PC-3 (cell line): Measurements from ENCODE around the gene DCDC1. TPM values are rescaled to one million over a fixed set of nuclear protein-coding genes. Genes with fewer than 3 reads are reported as not detected.

ENCODE experiments used
- ATAC-seq: fragments of 200-7000 bp; cut with Tn5 transposase; 2 replicates; pipeline ENCODE4 v1.9.1; 2020; ENCODE audit warnings: mild to moderate bottlenecking, moderate library complexity
- BruUV-seq: library from RNA; stranded (reverse); fragments of 400-500 nt; replicated peaks from 2 replicates; lab custom pipeline; 2021; lab: Mats Ljungman, UMichigan
- CTCF ChIA-PET: fragments of 300-600 bp; sonication (Branson Sonifier 250); formaldehyde crosslinking; loops from one replicate; lab custom pipeline; 2022; ENCODE audit warnings: antibody characterized with exemption; lab: Charles Lee
- POLR2A ChIA-PET: fragments of 300-600 bp; sonication (Branson Sonifier 250); formaldehyde crosslinking; loops from one replicate; lab custom pipeline; 2022; ENCODE audit warnings: antibody characterized with exemption; ENCODE audit not compliant: unreplicated experiment; lab: Charles Lee
- DNase-seq: peaks from one replicate; pipeline ENCODE4 v3.0.0-alpha.2; 2015
- H2AFZ ChIP-seq: fragments of 300-600 bp; sonication (generic); 2 replicates; pipeline ENCODE4 v1.6.0; 2016; ENCODE audit warnings: antibody characterized with exemption, low read length
- H3F3A ChIP-seq: fragments of 300-600 bp; sonication (generic); one replicate; pipeline ENCODE4 v1.6.0; 2017; ENCODE audit warnings: antibody characterized with exemption, low read length, control low read depth, mild to moderate bottlenecking; ENCODE audit not compliant: unreplicated experiment
- H3K27ac ChIP-seq: fragments of 300-600 bp; sonication (generic); 2 replicates; pipeline ENCODE4 v1.5.1; 2016; ENCODE audit warnings: mild to moderate bottlenecking, low read length
- H3K27me3 ChIP-seq: fragments of 300-600 bp; sonication (generic); 2 replicates; pipeline ENCODE4 v1.6.1; 2016; ENCODE audit warnings: low read length, mixed read lengths
- H3K36me3 ChIP-seq: fragments of 300-600 bp; sonication (generic); 2 replicates; pipeline ENCODE4 v1.6.1; 2016; ENCODE audit warnings: low read depth, mixed run types, low read length, mixed read lengths
- H3K4me1 ChIP-seq: fragments of 300-600 bp; sonication (generic); 2 replicates; pipeline ENCODE4 v1.5.1; 2016; ENCODE audit warnings: low read length; ENCODE audit not compliant: insufficient read depth
- H3K4me2 ChIP-seq: fragments of 300-600 bp; sonication (generic); 2 replicates; pipeline ENCODE4 v1.6.0; 2016; ENCODE audit warnings: low read length
- H3K4me3 ChIP-seq: fragments of 300-600 bp; sonication (generic); 2 replicates; pipeline ENCODE4 v1.5.1; 2016; ENCODE audit warnings: mild to moderate bottlenecking, low read length, mixed read lengths
- H3K79me2 ChIP-seq: fragments of 300-600 bp; sonication (generic); 2 replicates; pipeline ENCODE4 v1.6.1; 2017; ENCODE audit warnings: low read length, mixed read lengths
- H3K9ac ChIP-seq: fragments of 300-600 bp; sonication (generic); 2 replicates; pipeline ENCODE4 v1.6.0; 2016; ENCODE audit warnings: mild to moderate bottlenecking, low read length
- H3K9me2 ChIP-seq: fragments of 300-600 bp; sonication (generic); replicated peaks from 2 replicates; pipeline ENCODE4 v1.6.1; 2016; ENCODE audit warnings: mixed run types, low read length, mixed read lengths
- H3K9me3 ChIP-seq: fragments of 300-600 bp; sonication (generic); 2 replicates; pipeline ENCODE4 v1.6.1; 2016; ENCODE audit warnings: low read length, mixed read lengths
- H4K20me1 ChIP-seq: fragments of 300-600 bp; sonication (generic); 2 replicates; pipeline ENCODE4 v1.6.1; 2016; ENCODE audit warnings: low read length, mixed read lengths
- EZH2 ChIP-seq: fragments of 300-600 bp; sonication (generic); IDR thresholded peaks from one replicate; pipeline ENCODE4 v1.6.1; 2017; ENCODE audit warnings: antibody characterized with exemption, mild to moderate bottlenecking, low read length; ENCODE audit not compliant: unreplicated experiment
- intact Hi-C: fragments of 100-400 bp; cut with micrococcal nuclease; formaldehyde crosslinking; loops from 2 replicates; pipeline ENCODE4 v1.9.0; 2023
- total RNA-seq: library from RNA; depleted of rRNA; stranded (reverse); fragments of >200 nt; gene quantifications from 2 replicates; pipeline ENCODE4 v1.2.3, GENCODE V29; 2014
- TF ChIP-seq, protein P1 (sequence below): fragments of 300-600 bp; sonication (generic); conservative IDR thresholded peaks from 2 replicates; pipeline ENCODE4 v1.5.1; 2017; ENCODE audit warnings: antibody characterized with exemption, low read depth, mild to moderate bottlenecking, low read length

Gene DCDC1
- total RNA-seq, 1 experiment from 2014 or later, result not detected

DNA sequence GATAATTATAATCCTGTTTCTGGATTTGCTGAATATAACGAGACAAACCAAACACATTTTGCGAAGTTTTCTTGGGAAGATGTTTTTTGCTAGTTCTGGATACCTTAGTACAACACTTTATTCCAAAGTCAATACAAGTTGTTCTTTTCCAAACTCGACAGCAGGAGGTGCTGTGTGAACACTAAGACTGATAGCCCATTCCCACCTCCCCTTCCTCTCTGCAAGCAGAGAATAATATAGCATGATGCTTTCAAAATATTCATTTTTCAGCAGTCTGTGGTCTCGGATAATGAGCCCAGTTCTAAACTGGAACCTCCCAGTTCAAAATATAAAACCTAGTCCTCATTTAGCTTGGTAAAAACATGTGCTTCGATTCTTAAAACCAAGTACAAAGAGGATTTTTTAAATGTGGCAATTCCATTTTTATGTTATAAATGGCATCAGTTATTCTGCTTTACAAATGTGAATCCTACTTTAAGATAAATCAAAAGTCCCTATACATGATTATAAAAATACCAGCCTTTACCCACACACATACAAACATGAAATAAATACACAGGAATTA is 129.1 kb downstream of the DCDC1 start:
- intact Hi-C loops, result loop anchor here (1.0 to 10.0 kb wide), 4 partner anchors 127 to 936 kb away; partner anchors contain the start of genes DCDC1 and DNAJC24
- Histone ChIP-seq H3K4me1 (no peaks in the 10 kb centered on the region), H3K9me3 (no peaks in the 10 kb centered on the region), H3K4me3 (no peak overlapping the region), H3K36me3 (no peaks in the 10 kb centered on the region), H3K27ac (no peak overlapping the region), H2AFZ (no peak overlapping the region), H3K9ac (no peak overlapping the region), H4K20me1 (no peaks in the 10 kb centered on the region), H3K4me2 (no peak overlapping the region), H3K27me3 (peaks cover 13% of the 10 kb centered on the region), H3K79me2 (no peaks in the 10 kb centered on the region), H3F3A (no peaks in the 10 kb centered on the region), H3K9me2 (no peaks in the 10 kb centered on the region)
- ATAC-seq (peak; percentile 71), DNase-seq (peak; percentile 63)
- ChIA-PET POLR2A (interaction anchor here (0.7 kb wide), 1 partner anchor 374 kb away, joined by 5 read pairs; no protein-coding TSS in a partner anchor), CTCF (interaction anchor here (0.9 kb wide), 1 partner anchor 936 kb away, joined by 3 read pairs; no protein-coding TSS in a partner anchor)
- TF ChIP-seq, protein P1, sequence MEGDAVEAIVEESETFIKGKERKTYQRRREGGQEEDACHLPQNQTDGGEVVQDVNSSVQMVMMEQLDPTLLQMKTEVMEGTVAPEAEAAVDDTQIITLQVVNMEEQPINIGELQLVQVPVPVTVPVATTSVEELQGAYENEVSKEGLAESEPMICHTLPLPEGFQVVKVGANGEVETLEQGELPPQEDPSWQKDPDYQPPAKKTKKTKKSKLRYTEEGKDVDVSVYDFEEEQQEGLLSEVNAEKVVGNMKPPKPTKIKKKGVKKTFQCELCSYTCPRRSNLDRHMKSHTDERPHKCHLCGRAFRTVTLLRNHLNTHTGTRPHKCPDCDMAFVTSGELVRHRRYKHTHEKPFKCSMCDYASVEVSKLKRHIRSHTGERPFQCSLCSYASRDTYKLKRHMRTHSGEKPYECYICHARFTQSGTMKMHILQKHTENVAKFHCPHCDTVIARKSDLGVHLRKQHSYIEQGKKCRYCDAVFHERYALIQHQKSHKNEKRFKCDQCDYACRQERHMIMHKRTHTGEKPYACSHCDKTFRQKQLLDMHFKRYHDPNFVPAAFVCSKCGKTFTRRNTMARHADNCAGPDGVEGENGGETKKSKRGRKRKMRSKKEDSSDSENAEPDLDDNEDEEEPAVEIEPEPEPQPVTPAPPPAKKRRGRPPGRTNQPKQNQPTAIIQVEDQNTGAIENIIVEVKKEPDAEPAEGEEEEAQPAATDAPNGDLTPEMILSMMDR, result peak; percentile 75
- TF ChIP-seq EZH2, result no peak
- no TSS peak for BruUV-seq

DNA sequence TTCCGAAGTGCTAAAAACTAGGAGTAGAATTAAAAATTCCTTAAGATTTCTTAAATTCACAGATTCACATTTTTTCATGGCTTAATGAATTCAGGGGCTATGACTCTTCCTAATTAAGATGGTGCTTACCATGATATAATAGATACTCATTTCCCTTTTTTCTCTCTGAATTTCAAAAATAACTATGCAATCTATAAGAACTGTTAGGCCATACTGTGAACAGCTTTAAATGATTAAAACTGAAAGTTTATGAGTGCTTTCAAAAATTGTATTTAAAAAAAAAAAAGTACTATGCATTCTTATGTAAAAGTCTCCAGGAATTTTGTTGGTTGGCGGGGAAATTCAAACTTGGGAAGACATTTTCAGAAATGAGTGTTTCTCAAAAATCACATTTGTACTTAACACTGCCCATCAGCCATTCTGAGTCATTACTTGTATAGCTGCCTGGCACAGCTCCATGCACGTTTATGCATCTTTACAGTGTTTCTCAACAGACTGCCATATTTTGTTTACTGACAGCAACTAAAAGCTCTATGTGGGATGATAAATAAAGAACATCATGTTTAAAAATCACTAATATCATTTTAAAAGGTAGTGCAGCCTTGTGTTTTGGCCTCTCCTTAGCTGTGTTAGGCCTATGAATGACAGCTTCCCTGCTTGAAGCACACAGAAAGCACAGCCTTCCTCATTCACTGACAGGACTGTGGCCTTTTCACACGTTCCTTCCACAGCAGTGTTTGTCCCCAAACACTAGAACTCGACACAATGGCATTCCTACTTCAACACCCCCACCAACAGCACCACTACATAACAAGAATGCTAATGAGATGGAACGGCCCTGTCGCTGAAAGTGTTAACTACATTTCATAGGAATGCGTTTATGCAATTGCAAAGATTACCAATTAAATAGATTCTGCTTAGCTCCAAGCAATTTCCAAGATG is 131.4 kb downstream of the DCDC1 start:
- TF ChIP-seq, protein P1, result no peak
- no peak for TF ChIP-seq EZH2
- Histone ChIP-seq H3K4me1 (no peaks in the 10 kb centered on the region), H2AFZ (no peak overlapping the region), H3F3A (no peaks in the 10 kb centered on the region), H3K79me2 (no peaks in the 10 kb centered on the region), H3K4me2 (no peak overlapping the region), H3K36me3 (no peaks in the 10 kb centered on the region), H3K27ac (no peak overlapping the region), H3K4me3 (no peak overlapping the region), H4K20me1 (no peaks in the 10 kb centered on the region), H3K27me3 (no peaks in the 10 kb centered on the region), H3K9ac (no peak overlapping the region), H3K9me2 (no peaks in the 10 kb centered on the region), H3K9me3 (no peaks in the 10 kb centered on the region)
- intact Hi-C loops, result loop anchor here (5.0 to 10.0 kb wide), 4 partner anchors 157 to 1057 kb away; no protein-coding TSS in a partner anchor
- ATAC-seq (no peak), DNase-seq (peak; percentile 20)
- POLR2A ChIA-PET, result no interaction called here
- CTCF ChIA-PET, result interaction anchor here (0.5 kb wide), 2 partner anchors 322 to 770 kb away, joined by 3 to 7 read pairs; no protein-coding TSS in a partner anchor
- no TSS peak for BruUV-seq
